Neural cell (in vitro differentiated cells): Measurements from ENCODE around the gene SAMD14. TPM values are rescaled to one million over a fixed set of nuclear protein-coding genes. Genes with fewer than 3 reads are reported as not detected.
A peak's percentile ranks its signal among the peaks of the same experiment; 100 is the strongest.

Experiments
- H2AFZ ChIP-seq: fragments of 200-600, 300-800 bp; sonication (generic), shearing (Covaris generic); 2 replicates; pipeline ENCODE4 v1.6.0; 2014; ENCODE audit warnings: low read depth, mild to moderate bottlenecking, antibody characterized with exemption, low read length, moderate library complexity
- H3F3A ChIP-seq: fragments of 200-600 bp; shearing (Covaris generic); 2 replicates; pipeline ENCODE4 v1.6.1; 2016; ENCODE audit warnings: mild to moderate bottlenecking, moderate library complexity, mixed read lengths, antibody characterized with exemption, low read length; ENCODE audit not compliant: insufficient read depth, poor library complexity, severe bottlenecking
- H3K27ac ChIP-seq: fragments of 200-600, 300-800 bp; sonication (generic), shearing (Covaris generic); 2 replicates; pipeline ENCODE4 v1.5.1; 2014; ENCODE audit warnings: mild to moderate bottlenecking, low read length, moderate library complexity
- H3K27me3 ChIP-seq: fragments of 300-800, 200-600 bp; sonication (generic), shearing (Covaris generic); 2 replicates; pipeline ENCODE4 v1.6.0; 2014; ENCODE audit warnings: mild to moderate bottlenecking, low read depth, low read length, moderate library complexity; ENCODE audit not compliant: insufficient read depth
- H3K36me3 ChIP-seq: fragments of 300-800, 200-600 bp; sonication (generic), shearing (Covaris generic); 2 replicates; pipeline ENCODE4 v1.5.1; 2014; ENCODE audit warnings: mild to moderate bottlenecking, antibody characterized with exemption, low read length, moderate library complexity; ENCODE audit not compliant: insufficient read depth
- H3K4me2 ChIP-seq: fragments of 300-800, 200-600 bp; sonication (generic), shearing (Covaris generic); 2 replicates; pipeline ENCODE4 v1.6.0; 2014; ENCODE audit warnings: mild to moderate bottlenecking, low read length
- H3K4me3 ChIP-seq: fragments of 300-800, 200-600 bp; sonication (generic), shearing (Covaris generic); 2 replicates; pipeline ENCODE4 v1.5.1; 2014; ENCODE audit warnings: mild to moderate bottlenecking, low read length, moderate library complexity
- H3K79me2 ChIP-seq: fragments of 200-600 bp; shearing (Covaris generic); replicated peaks from 2 replicates; pipeline ENCODE4 v1.6.0; 2014; ENCODE audit warnings: mild to moderate bottlenecking, low read length, moderate library complexity; ENCODE audit not compliant: insufficient read depth
- H3K9ac ChIP-seq: fragments of 300-800, 200-600 bp; sonication (generic), shearing (Covaris generic); 2 replicates; pipeline ENCODE4 v1.6.1; 2016; ENCODE audit warnings: mild to moderate bottlenecking, low read length, mixed read lengths
- H3K9me2 ChIP-seq: fragments of 200-600 bp; shearing (Covaris generic); 2 replicates; pipeline ENCODE4 v1.6.1; 2016; ENCODE audit warnings: mild to moderate bottlenecking, low read length, mixed read lengths; ENCODE audit not compliant: insufficient read depth
- H3K9me3 ChIP-seq: fragments of 200-600, 300-800 bp; sonication (generic), shearing (Covaris generic); 2 replicates; pipeline ENCODE4 v1.6.1; 2016; ENCODE audit warnings: mild to moderate bottlenecking, mixed run types, low read length, moderate library complexity, mixed read lengths
- H4K20me1 ChIP-seq: fragments of 200-600 bp; shearing (Covaris generic); 2 replicates; pipeline ENCODE4 v1.6.1; 2016; ENCODE audit warnings: mild to moderate bottlenecking, mixed run types; ENCODE audit not compliant: insufficient read depth
- EP300 ChIP-seq: fragments of 450-650 bp; conservative IDR thresholded peaks from 2 replicates; pipeline ENCODE4 v1.6.1; 2014; ENCODE audit warnings: antibody characterized with exemption, mild to moderate bottlenecking, moderate library complexity; ENCODE audit not compliant: poor library complexity, severe bottlenecking
- EZH2 ChIP-seq: fragments of 200-600, 300-800 bp; shearing (Covaris generic), sonication (generic); IDR thresholded peaks from 2 replicates; pipeline ENCODE4 v1.6.1; 2014; ENCODE audit warnings: antibody characterized with exemption, low read length, borderline replicate concordance, mild to moderate bottlenecking; ENCODE audit not compliant: insufficient read depth, poor library complexity, severe bottlenecking
- MXI1 ChIP-seq: fragments of 450-650 bp; conservative IDR thresholded peaks from 2 replicates; pipeline ENCODE4 v1.6.1; 2014; ENCODE audit warnings: antibody characterized with exemption, mild to moderate bottlenecking; ENCODE audit not compliant: poor library complexity, severe bottlenecking
- POLR2AphosphoS5 ChIP-seq: IDR thresholded peaks from 2 replicates; pipeline ENCODE4 v1.6.1; 2012
- RAD21 ChIP-seq: fragments of 450-650 bp; conservative IDR thresholded peaks from 2 replicates; pipeline ENCODE4 v1.6.1; 2014; ENCODE audit warnings: antibody characterized with exemption, mild to moderate bottlenecking, moderate library complexity
- SMC3 ChIP-seq: fragments of 450-650 bp; conservative IDR thresholded peaks from 2 replicates; pipeline ENCODE4 v1.6.1; 2014; ENCODE audit warnings: antibody characterized with exemption, mild to moderate bottlenecking, moderate library complexity; ENCODE audit not compliant: poor library complexity
- TAF1 ChIP-seq: IDR thresholded peaks from 2 replicates; pipeline ENCODE4 v1.6.1; 2012; ENCODE audit warnings: low read depth
- polyA plus RNA-seq: library from polyadenylated mRNA; depleted of rRNA; stranded (reverse); fragments of >200 nt; gene quantifications from 2 replicates; pipeline ENCODE4 v1.2.3, GENCODE V29; 2014
- TF ChIP-seq, protein P1 (sequence below): IDR thresholded peaks from 2 replicates; pipeline ENCODE4 v1.6.1; 2012; ENCODE audit warnings: borderline replicate concordance
- TF ChIP-seq, protein P2 (sequence below): fragments of 450-650 bp; IDR thresholded peaks from 2 replicates; pipeline ENCODE4 v1.5.1; 2014; ENCODE audit warnings: antibody characterized with exemption, mild to moderate bottlenecking, moderate library complexity; ENCODE audit not compliant: poor library complexity, severe bottlenecking

The SAMD14 gene
- polyA plus RNA-seq, 1 donor from 2014 or later, result 105 TPM

DNA sequence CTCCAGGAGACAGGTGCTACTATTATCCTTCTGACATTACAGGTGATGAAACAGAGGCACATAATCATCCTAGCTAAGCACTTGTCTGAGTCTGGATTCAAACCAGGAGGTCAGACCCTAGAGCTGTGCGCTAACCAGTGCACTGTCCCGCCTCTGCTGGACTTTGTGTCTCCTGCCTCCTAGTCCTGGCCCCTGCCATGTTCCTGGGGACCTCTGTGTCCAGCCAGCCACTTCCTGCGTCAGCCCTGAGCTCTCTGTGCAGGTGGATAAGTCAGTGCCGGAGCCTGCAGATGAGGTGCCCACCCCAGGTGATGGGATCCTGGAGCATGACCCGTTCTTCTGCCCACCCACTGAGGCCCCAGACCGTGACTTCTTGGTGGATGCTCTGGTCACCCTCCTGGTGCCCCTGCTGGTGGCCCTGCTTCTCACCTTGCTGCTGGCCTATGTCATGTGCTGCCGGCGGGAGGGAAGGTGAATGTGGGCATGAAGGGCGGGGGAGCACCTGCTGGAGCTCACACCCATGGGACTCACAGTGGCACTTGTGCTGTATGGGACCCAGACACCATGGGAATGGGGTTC, 40.0 kb upstream of the SAMD14 start:
- H3K9me3 ChIP-seq, result no peaks in the 10 kb centered on the region
- no peak overlapping the region for H3K27ac ChIP-seq
- TF ChIP-seq, protein P1, sequence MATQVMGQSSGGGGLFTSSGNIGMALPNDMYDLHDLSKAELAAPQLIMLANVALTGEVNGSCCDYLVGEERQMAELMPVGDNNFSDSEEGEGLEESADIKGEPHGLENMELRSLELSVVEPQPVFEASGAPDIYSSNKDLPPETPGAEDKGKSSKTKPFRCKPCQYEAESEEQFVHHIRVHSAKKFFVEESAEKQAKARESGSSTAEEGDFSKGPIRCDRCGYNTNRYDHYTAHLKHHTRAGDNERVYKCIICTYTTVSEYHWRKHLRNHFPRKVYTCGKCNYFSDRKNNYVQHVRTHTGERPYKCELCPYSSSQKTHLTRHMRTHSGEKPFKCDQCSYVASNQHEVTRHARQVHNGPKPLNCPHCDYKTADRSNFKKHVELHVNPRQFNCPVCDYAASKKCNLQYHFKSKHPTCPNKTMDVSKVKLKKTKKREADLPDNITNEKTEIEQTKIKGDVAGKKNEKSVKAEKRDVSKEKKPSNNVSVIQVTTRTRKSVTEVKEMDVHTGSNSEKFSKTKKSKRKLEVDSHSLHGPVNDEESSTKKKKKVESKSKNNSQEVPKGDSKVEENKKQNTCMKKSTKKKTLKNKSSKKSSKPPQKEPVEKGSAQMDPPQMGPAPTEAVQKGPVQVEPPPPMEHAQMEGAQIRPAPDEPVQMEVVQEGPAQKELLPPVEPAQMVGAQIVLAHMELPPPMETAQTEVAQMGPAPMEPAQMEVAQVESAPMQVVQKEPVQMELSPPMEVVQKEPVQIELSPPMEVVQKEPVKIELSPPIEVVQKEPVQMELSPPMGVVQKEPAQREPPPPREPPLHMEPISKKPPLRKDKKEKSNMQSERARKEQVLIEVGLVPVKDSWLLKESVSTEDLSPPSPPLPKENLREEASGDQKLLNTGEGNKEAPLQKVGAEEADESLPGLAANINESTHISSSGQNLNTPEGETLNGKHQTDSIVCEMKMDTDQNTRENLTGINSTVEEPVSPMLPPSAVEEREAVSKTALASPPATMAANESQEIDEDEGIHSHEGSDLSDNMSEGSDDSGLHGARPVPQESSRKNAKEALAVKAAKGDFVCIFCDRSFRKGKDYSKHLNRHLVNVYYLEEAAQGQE, result no peak
- no peak for TF ChIP-seq RAD21
- TF ChIP-seq TAF1, result no peak
- TF ChIP-seq POLR2AphosphoS5, result no peak
- no peak for TF ChIP-seq EZH2
- H3F3A ChIP-seq, result no peaks in the 10 kb centered on the region
- no peak overlapping the region for H2AFZ ChIP-seq
- H3K79me2 ChIP-seq, result no peaks in the 10 kb centered on the region
- no peaks in the 10 kb centered on the region for H4K20me1 ChIP-seq
- H3K9ac ChIP-seq, result no peak overlapping the region
- no peak overlapping the region for H3K4me2 ChIP-seq
- no peak overlapping the region for H3K4me3 ChIP-seq
- no peaks in the 10 kb centered on the region for H3K36me3 ChIP-seq
- H3K9me2 ChIP-seq, result no peaks in the 10 kb centered on the region
- H3K27me3 ChIP-seq, result no peaks in the 10 kb centered on the region

DNA sequence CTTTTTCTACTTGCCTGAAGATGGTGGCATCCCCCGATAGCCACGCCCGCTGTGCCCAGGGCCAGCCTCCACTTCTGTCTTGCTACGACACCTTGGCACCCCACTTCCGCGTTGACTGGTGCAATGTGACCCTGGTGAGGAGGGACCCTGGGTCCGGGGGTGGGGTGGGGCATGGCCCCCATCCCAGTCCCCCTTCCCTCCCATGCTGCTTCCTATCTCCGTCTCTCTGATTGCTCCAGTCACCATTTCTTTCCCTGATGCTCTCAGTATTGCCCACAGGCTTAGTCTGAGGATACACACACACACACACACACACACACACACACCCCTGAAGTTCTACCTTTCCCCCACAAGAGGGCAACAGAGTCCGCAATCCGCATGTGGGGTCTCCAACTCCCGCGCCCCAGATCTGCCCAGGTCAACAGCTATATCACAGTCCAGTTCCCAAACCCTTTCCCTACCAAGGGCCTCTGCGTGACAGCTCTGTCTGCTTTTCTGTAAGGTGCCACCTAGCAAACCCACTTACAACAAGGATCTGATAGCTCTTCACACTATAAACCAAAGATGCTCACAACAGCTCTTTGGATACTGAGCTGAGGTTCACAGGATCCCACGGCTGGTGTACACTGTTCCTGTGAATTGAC, 39.3 kb upstream of the SAMD14 start:
- no peaks in the 10 kb centered on the region for H4K20me1 ChIP-seq
- H3K4me2 ChIP-seq, result no peak overlapping the region
- no peak overlapping the region for H3K4me3 ChIP-seq
- H3K27me3 ChIP-seq, result no peaks in the 10 kb centered on the region
- H3K9me3 ChIP-seq, result no peaks in the 10 kb centered on the region
- TF ChIP-seq RAD21 (peak; percentile 84), TAF1 (no peak), POLR2AphosphoS5 (no peak), SMC3 (peak; percentile 88), EZH2 (no peak), EP300 (no peak), MXI1 (no peak)
- TF ChIP-seq, protein P1, result no peak
- TF ChIP-seq, protein P2, sequence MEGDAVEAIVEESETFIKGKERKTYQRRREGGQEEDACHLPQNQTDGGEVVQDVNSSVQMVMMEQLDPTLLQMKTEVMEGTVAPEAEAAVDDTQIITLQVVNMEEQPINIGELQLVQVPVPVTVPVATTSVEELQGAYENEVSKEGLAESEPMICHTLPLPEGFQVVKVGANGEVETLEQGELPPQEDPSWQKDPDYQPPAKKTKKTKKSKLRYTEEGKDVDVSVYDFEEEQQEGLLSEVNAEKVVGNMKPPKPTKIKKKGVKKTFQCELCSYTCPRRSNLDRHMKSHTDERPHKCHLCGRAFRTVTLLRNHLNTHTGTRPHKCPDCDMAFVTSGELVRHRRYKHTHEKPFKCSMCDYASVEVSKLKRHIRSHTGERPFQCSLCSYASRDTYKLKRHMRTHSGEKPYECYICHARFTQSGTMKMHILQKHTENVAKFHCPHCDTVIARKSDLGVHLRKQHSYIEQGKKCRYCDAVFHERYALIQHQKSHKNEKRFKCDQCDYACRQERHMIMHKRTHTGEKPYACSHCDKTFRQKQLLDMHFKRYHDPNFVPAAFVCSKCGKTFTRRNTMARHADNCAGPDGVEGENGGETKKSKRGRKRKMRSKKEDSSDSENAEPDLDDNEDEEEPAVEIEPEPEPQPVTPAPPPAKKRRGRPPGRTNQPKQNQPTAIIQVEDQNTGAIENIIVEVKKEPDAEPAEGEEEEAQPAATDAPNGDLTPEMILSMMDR, result peak; percentile 93
- no peaks in the 10 kb centered on the region for H3K36me3 ChIP-seq
- no peak overlapping the region for H3K27ac ChIP-seq
- H3K9ac ChIP-seq, result no peak overlapping the region
- no peaks in the 10 kb centered on the region for H3K9me2 ChIP-seq
- H3F3A ChIP-seq, result no peaks in the 10 kb centered on the region
- H2AFZ ChIP-seq, result no peak overlapping the region
- no peaks in the 10 kb centered on the region for H3K79me2 ChIP-seq
